Mucosa of gallbladder (tissue), 1 donor: ENCODE measurements around the gene CCAR1. TPM values are rescaled to one million over a fixed set of nuclear protein-coding genes. Genes with fewer than 3 reads are reported as not detected.
"Not testable (repeated sequence)": the region's sequence is repeated elsewhere in the genome, so short reads cannot be mapped to it uniquely, and the experiment has no call there.

Experiments used
- DNase-seq: peaks from one replicate; pipeline ENCODE4 v3.0.0-alpha.2; 2020; ENCODE audit warnings: low spot score
- total RNA-seq: library from RNA; stranded (reverse); gene quantifications from one replicate; pipeline ENCODE4 v1.2.1, GENCODE V29; 2021
- donor health status: DM: no; HTN: no; CAD: no.

The CCAR1 gene
- total RNA-seq, 1 donor from 2014 or later: 48.1 TPM

DNA sequence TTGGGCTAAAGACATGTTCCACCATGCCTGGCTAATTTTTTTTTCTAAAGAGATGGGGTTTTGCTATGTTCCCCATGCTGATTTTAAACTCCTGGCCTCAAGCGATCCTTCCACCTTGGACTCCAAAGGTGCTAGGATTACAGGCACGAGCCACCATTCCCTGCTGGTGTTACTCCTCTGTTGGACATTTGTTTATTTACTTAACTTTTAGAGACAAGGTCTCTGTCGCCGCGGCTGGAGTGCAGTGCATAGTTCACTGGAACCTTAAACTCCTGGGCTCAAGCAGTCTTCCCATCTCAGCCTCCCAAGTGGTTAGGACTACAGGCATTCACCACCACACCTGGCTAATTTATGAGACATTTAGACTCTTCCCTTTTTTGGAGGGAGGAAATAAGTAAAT lies 38.9 kb downstream of the CCAR1 start:
- DNase-seq: no peak

DNA sequence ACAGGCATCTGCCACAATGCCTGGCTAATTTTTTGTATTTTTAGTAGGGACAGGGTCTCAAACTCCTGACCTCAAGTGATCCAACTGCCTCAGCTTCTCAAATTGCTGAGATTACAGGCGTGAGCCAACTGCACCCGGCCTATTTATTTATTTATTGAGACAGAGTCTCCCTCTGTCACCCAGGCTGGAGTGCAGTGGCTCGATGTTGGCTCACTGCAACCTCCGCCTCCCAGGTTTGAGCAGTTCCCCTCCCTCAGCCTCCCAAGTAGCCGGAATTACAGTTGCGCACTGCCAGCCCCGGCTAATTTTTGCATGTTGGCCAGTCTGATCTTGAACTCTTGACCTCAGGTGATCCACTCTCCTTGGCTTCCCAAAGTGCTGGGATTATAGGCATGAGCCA lies 46.4 kb downstream of the CCAR1 start:
- DNase-seq: not testable (repeated sequence)

DNA sequence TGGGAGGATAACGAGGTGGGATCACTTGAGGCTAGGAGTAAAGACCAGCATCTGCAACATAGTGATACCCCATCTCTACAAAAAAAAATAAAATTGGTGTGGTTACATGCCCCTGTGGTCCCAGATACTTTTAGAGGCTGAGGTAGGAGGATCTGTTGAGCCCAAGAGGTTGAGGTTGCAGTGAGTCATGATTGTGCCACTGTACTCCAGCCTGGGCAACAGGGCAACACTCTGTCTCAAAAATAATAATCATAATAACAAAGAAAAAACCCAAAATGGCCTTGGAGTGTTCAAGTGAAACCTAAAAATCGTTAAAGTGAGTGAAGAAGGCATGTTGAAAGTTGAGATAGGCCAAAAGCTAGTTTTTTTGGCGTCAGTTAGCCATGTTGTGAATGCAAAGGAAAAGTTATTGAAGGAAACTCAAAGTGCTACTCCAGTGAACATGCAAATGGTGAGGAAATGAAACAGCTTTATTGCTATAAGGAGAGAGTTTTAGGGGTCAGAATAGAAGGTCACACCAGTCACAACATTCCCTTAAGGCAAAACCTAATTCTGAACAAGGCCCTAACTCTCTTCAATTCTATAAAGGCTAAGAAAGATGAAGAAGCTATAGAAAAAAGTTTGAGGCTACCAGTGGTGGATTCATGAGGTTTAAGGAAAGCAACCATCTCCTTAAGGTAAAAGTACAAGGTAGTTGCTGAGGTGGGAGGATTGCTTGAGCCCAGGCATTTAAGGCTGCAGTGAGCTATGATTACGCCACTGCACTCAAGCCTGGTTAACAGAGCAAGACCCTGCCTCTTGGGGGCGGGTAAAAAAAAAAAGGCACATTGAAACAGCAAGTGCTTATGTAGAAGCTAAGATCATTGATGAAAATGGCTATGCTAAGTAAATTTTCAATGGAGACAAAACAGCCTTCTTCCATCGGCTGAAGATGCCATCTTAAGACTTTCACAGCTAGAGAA lies 60.9 kb downstream of the CCAR1 start:
- no peak for DNase-seq

DNA sequence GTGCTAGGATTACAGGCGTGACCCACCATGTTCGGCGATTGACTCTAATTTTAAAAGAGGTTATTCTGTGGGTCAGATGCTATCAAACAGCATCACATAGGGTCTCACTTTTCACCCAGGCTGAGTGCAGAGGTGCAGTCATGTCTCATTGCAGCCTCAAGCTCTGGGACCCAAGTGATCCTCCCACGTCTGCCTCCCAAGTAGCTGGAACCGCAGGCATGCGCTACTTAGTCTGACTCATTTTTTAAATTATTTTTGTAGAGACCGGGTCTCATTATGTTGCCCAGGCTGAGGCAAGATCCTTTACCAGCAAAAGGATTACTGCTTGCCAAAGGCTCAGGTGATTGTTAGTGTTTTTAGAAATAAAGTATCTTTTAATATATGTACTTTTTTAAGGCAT lies 63.4 kb downstream of the CCAR1 start:
- DNase-seq: no peak

DNA sequence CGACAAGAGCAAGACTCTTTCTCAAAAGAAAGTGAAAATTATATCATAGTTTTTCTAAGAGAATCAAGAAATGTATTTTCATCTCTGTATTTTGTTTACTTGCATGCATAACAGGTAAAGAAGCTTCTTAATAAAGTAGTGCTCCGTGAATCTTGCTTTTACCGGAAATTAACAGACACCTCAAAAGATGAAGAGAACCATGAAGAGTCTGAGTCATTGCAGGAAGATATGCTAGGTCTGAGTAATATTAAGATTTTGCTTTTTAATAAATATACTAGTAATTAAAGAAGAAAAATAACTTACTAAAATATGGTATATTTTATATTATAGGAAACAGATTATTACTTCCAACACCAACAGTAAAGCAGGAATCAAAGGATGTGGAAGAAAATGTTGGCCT lies 66.8 kb downstream of the CCAR1 start:
- no peak for DNase-seq

DNA sequence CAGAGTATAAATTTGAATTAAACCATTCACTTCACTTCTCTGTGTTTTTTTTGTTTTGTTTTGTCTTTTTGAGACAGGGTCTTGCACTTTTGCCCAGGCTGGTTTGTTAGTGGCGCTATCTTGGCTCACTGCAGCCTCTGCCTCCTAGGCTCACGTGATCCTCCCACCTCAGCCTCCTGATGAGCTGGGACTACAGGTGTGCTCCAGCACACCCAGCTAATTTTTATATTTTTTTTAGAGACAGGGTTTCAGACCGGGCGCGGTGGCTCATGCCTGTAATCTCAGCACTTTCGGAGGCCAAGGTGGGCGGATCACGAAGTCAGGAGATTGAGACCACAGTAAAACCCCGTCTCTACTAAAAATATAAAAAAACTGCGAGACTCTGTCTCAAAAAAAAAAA lies 69.4 kb downstream of the CCAR1 start:
- no peak for DNase-seq

DNA sequence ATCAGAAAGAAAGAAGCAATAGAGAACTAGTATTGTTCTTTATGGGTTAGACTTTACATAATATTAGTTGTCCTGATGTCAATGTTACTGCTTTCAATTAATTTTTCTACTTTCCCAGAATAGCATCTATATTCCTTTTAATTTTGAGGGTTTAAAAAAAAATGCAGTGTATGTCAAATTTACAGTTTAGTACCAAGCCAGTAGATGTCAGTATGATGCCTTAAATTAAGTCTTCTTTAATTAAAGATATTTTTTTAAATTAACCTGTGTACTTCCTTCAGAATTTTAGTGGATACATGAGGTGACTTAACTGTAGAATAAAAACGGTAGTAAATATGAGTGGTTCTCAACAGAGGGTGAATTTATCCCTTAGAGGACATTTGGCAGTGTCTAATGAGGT lies 71.1 kb downstream of the CCAR1 start:
- DNase-seq: no peak

DNA sequence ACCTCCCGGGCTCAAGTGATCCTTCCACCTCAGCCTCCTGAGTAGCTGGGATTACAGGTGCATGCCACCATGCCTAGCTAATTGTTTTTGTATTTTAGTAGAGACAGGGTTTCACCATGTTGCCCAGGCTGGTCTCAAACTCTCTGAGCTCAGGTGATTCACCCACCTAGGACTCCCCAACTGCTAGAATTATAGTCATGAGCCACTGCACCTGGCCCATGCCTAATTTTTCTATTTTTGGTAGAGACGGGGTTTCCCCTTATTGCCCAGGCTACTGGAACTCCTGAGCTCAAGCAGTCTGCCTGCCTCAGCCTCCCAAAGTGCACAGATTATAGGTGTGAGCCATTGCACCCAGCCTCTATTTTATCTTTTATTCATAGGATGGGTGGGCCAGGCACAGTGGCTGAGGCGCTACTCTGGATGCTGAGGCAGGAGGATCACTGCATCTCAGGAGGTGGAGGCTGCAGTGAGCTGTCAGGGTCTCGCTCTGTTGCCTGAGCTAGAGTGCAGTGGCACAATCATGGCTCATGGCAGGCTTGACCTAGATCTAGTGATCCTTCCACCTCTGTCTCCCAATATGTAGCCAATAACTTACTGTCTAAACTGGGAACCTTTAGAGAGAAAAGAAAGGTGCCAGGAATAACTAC lies 75.0 kb downstream of the CCAR1 start:
- no peak for DNase-seq

DNA sequence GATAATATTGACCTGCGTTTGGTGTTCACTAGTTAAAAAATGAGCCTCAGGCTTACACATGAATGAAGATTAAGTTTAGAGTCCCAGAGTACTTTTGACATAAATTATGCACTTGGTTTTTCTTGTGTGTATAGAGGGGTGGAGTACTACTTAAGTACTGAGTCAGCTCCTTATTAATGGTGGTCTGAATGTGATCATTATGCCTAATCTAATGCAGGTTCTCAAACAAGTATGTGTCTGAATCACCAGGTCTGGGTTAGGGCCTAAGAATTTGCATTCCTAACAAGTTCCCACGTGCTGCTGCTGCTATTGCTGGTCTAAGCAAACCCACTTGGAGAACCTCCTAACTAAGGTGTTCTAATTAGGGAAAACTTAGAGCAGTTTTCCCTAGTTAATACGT lies 75.6 kb downstream of the CCAR1 start:
- DNase-seq: no peak

DNA sequence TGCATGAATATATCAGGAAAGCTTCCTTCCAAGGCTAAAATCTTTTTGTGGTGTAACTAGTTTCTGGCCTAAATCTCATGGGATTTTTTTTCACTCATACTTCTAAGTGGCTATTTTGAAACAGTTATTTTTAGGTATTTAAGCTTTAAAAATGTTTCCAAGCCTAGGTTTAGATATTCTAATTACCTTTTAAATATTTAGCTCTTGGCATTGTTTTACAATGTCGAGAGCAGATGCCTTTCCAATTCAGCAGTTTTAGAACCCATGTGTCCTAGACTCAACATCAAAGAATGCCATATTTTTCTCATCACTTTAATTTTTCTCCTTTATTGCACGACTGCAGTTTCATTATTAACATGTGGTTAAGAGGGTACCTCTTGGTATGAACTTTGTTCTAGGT lies 79.2 kb downstream of the CCAR1 start:
- no peak for DNase-seq

DNA sequence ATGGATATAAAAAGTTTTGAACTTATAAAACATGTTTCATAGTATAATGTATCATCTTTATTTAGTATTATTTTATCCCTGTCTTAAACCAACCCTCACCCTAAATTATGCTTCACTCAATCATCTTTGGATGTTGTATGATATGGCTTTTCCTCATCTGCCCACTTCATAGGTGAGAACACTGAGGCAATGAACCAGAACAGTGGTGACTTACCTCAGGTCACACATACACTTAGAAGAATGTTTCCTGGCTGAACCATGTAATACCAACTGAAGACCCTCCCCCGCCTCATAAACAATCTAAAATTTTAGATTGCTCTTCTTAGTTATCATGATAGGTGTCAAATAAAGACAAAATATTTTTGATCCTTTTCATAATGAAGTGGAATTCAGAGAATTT lies 83.7 kb downstream of the CCAR1 start:
- no peak for DNase-seq

DNA sequence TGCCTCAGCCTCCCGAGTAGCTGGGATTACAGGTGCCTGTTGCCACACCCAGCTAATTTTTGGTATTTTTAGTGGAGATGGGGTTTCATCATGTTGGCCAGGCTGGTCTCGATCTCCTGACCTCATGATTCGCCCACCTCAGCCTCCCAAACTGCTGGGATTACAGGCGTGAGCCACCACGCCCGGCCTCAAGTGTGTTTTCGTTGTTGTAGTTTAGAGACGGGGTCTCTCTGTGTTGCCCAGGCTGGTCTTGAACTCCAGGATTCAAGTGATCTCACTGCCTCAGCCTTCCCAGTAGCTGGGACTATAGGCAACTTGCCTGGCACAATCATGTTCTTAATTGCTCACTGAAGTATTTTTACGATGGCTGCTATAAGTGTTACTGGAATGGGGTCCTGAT lies 89.8 kb downstream of the CCAR1 start:
- DNase-seq: not testable (repeated sequence)

DNA sequence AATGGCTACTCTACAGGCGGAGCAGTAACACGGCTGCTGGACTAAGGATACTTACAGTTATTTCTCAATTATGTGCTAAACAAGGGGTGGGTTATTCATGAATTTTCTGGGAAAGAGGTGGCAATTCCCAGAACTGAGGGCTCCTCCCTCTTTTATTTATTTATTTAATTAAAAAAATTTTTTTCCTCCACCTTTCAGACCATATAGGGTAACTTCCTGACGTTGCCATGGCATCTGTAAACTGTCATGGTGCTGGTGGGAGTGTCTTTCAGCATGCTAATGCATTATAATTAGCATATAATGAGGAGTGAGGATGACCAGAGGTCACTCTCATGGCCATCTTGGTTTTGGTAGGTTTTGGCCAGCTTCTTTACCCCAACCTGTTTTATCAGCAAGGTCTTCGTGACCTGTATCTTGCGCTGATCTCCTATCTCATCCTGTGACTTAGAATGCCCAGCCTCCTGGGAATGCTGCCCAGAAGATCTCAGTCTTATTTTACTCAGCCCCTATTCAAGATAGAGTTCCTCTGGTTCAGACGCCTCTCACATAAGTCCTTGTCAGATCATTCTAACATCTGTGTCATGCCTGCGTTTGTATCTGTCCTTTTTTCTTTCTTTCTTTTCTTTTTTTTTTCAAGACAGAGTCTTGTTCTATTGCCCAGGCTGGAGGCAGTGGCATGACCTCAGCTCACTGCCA lies 90.4 kb downstream of the CCAR1 start:
- no peak for DNase-seq

DNA sequence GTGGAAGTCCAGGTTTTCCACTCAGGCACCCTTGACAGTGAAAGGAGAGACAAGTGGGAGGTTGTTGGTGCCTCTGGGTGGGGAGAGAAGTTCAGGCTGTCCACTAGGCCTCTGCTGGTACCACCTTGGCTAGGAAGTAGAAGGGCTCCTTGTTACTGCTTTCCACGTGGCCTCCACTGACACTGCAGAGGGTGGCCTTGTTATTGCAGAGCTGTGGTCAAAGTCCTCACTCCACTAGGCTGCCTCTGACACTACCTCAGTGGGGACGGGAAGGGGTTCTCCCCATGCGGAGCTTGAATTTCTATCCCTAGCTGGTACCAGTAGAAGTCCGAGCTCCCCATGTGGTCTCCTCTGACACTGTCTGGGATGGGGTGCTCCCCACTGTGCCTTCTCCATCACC lies 91.4 kb downstream of the CCAR1 start:
- DNase-seq: no peak

DNA sequence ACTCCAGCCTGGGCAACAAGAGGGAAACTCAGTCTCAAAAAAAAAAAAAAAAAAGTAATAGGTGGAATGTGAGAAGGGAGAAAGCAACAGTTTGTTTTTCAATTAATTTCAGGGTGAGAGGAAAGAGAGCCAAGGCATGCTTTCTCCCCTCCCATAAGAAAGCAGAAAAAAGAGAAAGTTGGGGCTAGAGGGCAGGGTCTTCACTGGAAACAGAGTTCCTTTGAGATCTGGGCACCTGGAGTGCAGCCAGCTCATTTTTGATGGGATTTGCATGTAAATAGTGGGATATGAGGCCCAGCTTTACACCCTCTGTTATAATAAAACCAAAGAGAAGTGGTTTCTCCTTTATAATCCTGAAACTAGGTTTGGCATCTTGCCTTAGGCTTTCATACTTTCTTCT lies 92.5 kb downstream of the CCAR1 start:
- no peak for DNase-seq

DNA sequence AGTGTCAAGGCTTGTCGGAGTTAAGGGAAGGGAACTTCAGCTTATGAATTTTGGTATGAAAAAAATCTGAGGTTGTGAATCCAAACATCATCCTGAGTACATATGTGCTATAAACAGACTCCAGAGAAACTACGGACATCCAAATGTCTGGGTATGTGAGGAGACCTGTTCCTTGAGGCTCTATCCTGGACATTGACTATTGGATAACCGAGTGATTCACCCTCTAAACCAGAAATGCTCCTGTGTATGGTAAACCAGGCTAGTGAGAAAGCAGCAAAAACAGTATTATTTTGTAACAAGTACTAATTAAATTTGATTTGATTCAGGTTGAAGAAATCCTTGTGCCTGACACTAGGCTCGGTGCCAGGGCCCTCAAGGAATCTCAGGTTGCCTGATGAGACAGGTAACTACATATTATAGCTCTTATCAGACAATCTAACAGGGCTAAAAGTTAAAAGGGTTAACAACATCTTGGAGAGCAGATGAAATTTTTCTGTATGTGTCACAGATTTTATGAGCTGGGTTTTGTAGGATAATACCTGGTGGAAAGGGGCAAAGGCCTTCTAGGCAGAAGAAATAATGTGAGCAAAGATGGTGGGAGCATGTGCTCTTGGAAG lies 95.9 kb downstream of the CCAR1 start:
- DNase-seq: no peak

DNA sequence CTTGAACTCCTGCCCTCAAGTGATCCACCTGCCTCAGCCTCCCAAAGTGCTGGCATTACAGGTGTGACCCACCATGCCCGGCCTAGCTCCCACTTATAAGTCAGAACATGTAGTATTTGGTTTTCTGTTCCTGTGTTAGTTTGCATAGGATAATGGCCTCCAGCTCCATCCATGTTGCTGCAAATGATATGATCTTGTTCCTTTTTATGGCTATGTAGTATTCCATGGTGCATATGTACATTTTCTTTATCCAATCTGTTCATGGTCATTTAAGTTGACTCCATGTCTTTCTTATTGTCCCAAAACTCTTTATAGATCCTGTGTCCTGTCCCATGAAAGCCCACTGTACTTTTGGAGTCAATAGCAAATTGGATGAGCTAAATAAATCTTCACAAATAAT lies 99.3 kb downstream of the CCAR1 start:
- DNase-seq: not testable (repeated sequence)

DNA sequence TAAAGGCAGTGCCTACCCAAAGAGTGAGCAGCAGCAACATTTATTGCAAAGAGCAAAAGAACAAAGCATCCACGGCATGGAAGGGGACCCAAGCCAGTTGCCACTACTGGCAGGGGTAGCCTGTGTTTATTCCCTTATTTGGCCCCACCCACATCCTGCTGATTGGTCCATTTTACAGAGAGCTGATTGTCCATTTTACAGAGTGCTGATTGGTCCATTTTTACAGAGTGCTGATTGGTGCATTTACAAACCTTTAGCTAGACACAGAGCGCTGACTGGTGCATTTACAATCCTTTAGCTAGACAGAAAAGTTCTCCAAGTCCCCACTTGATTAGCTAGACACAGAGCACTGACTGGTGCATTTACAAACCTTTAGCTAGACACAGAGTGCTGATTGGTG lies 101.6 kb downstream of the CCAR1 start:
- not testable (repeated sequence) for DNase-seq

DNA sequence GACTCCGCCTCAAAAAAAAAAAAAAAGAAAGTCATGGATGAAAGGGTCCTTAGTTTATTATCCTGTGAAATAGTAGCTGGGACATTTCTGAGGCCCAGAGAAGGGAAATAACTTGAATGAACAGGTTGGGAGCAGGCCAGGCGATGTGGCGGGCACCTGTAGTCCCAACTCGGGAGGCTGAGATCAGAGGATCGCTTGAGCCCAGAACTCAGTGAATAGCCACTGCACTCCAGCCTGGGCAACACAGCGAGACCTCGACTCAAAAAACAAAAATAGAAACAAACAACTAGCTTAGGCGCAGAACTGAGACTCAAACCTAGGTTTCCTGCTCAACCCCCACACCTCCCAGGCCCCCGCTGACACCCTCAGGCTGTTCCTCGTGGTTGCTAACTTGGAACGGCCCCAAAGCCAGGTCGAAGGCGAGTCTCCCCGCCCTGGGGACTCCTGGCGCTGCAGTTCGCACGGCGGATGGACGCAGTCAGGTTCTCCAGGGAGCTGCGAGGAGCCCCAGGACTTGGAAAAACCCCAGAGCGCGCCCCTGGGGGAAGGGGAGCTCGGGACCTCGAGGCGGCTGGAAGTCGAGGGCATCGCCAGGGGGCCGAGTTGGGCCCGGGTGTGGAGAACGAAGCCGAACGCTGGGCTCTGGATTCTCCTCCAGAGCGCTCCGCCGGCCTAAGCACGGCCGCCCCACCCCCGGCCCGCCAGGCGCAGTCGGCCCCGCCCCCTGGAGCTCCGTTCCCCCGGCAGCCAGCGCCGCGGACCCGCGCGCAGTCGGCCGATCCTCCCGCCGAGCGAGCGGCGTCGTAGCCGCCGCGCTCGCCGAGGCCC lies 105.9 kb downstream of the CCAR1 start, which contains the start of gene STOX1:
TSS of gene STOX1 (plus strand) at position 768 of the 828 bp plus-strand sequence. CDS start 93 bp downstream, outside the sequence.
- peak; percentile 37 for DNase-seq

DNA sequence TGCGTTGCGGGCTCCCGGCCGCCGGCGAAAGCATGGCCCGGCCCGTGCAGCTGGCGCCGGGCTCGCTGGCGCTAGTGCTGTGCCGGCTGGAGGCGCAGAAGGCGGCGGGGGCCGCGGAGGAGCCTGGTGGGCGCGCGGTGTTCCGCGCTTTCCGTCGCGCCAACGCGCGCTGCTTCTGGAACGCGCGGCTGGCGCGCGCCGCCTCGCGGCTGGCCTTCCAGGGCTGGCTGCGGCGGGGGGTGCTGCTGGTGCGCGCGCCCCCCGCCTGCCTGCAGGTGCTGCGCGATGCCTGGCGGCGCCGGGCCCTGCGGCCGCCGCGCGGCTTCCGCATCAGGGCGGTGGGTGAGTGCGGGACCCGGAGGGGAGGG lies 106.5 kb downstream of the CCAR1 start:
- DNase-seq: not testable (repeated sequence)

DNA sequence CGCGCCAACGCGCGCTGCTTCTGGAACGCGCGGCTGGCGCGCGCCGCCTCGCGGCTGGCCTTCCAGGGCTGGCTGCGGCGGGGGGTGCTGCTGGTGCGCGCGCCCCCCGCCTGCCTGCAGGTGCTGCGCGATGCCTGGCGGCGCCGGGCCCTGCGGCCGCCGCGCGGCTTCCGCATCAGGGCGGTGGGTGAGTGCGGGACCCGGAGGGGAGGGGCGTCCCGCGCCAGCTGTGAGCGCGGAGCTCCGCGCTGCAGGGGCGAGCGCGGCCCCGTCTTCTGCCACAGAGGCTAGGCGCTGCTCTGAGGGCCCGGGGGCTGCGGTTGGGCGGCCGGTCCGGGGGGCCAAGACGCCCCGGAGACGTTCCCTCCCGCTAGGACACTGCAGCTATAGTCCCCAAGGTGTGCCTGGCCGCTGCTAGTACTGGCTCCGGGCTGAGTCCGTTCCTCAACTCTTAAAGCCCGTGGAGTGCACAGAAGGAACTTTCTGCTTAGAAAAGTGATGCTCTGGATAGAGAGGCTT lies 107.1 kb downstream of the CCAR1 start:
- not testable (repeated sequence) for DNase-seq
